ENCODE measurements around the gene IL17REL. TPM values are rescaled to one million over a fixed set of nuclear protein-coding genes. Genes with fewer than 3 reads are reported as not detected.

Gene IL17REL
- total and polyA plus RNA-seq, 10 of the 15 experiments (the other 5 are each of a cell fraction or from before 2014, with no cell fraction given): 0.03 TPM; not detected in 9

DNA sequence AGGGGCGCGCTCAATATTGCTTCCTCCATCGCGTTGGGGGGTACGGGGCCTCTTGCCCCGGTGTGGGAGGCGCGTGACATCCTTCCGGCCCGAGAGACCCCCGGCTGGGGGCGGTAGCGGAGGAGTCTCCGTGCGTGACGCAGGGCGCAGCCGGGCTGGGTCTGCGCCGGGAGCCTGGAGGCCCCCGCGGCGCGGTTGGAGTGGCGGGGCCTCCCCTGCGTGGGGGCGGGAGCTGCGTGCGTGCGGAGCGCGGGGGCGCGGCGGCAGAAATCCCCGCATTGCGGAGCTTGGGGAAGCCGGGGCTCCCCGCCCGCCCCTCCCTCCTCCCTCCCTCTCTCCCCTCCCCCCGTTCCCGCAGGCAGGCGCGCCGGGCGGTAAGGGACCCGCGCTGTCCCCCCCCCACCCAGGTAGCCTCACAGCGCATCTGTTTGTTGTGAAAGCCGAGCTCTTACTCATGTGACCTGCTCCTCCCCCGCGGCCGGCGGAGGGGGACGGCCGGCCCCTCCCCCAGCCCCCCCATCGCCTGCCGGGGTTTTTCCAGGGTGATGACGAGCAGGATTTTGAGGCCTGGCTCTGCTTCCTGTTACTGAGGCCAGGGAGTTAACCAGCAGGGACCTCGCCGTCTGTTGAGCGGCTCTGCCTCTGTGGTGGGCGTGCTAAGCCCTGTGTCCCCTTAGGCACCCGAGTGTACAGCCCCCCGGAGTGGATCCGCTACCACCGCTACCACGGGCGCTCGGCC is 50.4 kb downstream of the IL17REL start (continued):
- TF ChIP-seq, protein P1, sequence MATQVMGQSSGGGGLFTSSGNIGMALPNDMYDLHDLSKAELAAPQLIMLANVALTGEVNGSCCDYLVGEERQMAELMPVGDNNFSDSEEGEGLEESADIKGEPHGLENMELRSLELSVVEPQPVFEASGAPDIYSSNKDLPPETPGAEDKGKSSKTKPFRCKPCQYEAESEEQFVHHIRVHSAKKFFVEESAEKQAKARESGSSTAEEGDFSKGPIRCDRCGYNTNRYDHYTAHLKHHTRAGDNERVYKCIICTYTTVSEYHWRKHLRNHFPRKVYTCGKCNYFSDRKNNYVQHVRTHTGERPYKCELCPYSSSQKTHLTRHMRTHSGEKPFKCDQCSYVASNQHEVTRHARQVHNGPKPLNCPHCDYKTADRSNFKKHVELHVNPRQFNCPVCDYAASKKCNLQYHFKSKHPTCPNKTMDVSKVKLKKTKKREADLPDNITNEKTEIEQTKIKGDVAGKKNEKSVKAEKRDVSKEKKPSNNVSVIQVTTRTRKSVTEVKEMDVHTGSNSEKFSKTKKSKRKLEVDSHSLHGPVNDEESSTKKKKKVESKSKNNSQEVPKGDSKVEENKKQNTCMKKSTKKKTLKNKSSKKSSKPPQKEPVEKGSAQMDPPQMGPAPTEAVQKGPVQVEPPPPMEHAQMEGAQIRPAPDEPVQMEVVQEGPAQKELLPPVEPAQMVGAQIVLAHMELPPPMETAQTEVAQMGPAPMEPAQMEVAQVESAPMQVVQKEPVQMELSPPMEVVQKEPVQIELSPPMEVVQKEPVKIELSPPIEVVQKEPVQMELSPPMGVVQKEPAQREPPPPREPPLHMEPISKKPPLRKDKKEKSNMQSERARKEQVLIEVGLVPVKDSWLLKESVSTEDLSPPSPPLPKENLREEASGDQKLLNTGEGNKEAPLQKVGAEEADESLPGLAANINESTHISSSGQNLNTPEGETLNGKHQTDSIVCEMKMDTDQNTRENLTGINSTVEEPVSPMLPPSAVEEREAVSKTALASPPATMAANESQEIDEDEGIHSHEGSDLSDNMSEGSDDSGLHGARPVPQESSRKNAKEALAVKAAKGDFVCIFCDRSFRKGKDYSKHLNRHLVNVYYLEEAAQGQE (IDR thresholded peaks at IDR 0.05; ENCODE audit: low read depth, low read length): no peak
- no peak for TF ChIP-seq ZZZ3 (IDR thresholded peaks at IDR 0.05; ENCODE audit: control insufficient read depth, insufficient read length, low read depth)
- no peak for TF ChIP-seq HCFC1 (IDR thresholded peaks at IDR 0.05; ENCODE audit: low read length)
- no peak for TF ChIP-seq CEBPB (IDR thresholded peaks at IDR 0.05; ENCODE audit: borderline replicate concordance in 1 of 2, low read depth in 2 of 2, low read length in 2 of 2)
- TF ChIP-seq BCL11A (IDR thresholded peaks at IDR 0.05; ENCODE audit: low read depth, low read length): no peak
- TF ChIP-seq RELA (IDR thresholded peaks at IDR 0.05; ENCODE audit: borderline replicate concordance, partially characterized antibody): peak; percentile 75
- TF ChIP-seq ZNF622 (IDR thresholded peaks at IDR 0.05): no peak
- TF ChIP-seq ASH2L (IDR thresholded peaks at IDR 0.05; ENCODE audit: borderline replicate concordance, low read depth): no peak
- TF ChIP-seq IKZF2 (IDR thresholded peaks at IDR 0.05): peak; percentile 79
- TF ChIP-seq, protein P2, sequence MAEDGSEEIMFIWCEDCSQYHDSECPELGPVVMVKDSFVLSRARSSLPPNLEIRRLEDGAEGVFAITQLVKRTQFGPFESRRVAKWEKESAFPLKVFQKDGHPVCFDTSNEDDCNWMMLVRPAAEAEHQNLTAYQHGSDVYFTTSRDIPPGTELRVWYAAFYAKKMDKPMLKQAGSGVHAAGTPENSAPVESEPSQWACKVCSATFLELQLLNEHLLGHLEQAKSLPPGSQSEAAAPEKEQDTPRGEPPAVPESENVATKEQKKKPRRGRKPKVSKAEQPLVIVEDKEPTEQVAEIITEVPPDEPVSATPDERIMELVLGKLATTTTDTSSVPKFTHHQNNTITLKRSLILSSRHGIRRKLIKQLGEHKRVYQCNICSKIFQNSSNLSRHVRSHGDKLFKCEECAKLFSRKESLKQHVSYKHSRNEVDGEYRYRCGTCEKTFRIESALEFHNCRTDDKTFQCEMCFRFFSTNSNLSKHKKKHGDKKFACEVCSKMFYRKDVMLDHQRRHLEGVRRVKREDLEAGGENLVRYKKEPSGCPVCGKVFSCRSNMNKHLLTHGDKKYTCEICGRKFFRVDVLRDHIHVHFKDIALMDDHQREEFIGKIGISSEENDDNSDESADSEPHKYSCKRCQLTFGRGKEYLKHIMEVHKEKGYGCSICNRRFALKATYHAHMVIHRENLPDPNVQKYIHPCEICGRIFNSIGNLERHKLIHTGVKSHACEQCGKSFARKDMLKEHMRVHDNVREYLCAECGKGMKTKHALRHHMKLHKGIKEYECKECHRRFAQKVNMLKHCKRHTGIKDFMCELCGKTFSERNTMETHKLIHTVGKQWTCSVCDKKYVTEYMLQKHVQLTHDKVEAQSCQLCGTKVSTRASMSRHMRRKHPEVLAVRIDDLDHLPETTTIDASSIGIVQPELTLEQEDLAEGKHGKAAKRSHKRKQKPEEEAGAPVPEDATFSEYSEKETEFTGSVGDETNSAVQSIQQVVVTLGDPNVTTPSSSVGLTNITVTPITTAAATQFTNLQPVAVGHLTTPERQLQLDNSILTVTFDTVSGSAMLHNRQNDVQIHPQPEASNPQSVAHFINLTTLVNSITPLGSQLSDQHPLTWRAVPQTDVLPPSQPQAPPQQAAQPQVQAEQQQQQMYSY (CRISPR knock-in tag; IDR thresholded peaks at IDR 0.05): no peak
- TF ChIP-seq, protein P3, sequence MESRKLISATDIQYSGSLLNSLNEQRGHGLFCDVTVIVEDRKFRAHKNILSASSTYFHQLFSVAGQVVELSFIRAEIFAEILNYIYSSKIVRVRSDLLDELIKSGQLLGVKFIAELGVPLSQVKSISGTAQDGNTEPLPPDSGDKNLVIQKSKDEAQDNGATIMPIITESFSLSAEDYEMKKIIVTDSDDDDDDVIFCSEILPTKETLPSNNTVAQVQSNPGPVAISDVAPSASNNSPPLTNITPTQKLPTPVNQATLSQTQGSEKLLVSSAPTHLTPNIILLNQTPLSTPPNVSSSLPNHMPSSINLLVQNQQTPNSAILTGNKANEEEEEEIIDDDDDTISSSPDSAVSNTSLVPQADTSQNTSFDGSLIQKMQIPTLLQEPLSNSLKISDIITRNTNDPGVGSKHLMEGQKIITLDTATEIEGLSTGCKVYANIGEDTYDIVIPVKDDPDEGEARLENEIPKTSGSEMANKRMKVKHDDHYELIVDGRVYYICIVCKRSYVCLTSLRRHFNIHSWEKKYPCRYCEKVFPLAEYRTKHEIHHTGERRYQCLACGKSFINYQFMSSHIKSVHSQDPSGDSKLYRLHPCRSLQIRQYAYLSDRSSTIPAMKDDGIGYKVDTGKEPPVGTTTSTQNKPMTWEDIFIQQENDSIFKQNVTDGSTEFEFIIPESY (IDR thresholded peaks at IDR 0.05): no peak
- TF ChIP-seq, protein P4, sequence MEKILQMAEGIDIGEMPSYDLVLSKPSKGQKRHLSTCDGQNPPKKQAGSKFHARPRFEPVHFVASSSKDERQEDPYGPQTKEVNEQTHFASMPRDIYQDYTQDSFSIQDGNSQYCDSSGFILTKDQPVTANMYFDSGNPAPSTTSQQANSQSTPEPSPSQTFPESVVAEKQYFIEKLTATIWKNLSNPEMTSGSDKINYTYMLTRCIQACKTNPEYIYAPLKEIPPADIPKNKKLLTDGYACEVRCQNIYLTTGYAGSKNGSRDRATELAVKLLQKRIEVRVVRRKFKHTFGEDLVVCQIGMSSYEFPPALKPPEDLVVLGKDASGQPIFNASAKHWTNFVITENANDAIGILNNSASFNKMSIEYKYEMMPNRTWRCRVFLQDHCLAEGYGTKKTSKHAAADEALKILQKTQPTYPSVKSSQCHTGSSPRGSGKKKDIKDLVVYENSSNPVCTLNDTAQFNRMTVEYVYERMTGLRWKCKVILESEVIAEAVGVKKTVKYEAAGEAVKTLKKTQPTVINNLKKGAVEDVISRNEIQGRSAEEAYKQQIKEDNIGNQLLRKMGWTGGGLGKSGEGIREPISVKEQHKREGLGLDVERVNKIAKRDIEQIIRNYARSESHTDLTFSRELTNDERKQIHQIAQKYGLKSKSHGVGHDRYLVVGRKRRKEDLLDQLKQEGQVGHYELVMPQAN (conservative IDR thresholded peaks at IDR 0.05): peak; percentile 58
- no peak for TF ChIP-seq MEF2A (IDR thresholded peaks at IDR 0.05; ENCODE audit: insufficient read depth, low read depth, low read length)
- no peak for TF ChIP-seq RBBP5 (conservative IDR thresholded peaks at IDR 0.05)
- 0 out of 2 replicates have a peak, but pooled peaks have one; percentile 15 for TF ChIP-seq ZSCAN29 (IDR thresholded peaks at IDR 0.05)
- TF ChIP-seq, protein P5, sequence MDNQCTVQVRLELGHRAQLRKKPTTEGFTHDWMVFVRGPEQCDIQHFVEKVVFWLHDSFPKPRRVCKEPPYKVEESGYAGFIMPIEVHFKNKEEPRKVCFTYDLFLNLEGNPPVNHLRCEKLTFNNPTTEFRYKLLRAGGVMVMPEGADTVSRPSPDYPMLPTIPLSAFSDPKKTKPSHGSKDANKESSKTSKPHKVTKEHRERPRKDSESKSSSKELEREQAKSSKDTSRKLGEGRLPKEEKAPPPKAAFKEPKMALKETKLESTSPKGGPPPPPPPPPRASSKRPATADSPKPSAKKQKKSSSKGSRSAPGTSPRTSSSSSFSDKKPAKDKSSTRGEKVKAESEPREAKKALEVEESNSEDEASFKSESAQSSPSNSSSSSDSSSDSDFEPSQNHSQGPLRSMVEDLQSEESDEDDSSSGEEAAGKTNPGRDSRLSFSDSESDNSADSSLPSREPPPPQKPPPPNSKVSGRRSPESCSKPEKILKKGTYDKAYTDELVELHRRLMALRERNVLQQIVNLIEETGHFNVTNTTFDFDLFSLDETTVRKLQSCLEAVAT (IDR thresholded peaks at IDR 0.05): peak; percentile 6
